ENCODE measurements around the gene MYO19. TPM values are rescaled to one million over a fixed set of nuclear protein-coding genes. Genes with fewer than 3 reads are reported as not detected.

MYO19 gene
- total RNA-seq, 1 experiment from 2014 or later: 144 TPM

GRCh38 chr17:36553459-36553858 lies 18.8 kb upstream of the MYO19 start:
- Mint-ChIP-seq H3K9me3 (no peaks in the 10 kb centered on the region), H3K4me1 (peaks cover 6 to 7% of the 10 kb centered on the region in 2 experiments; a peak in 3 of 4 replicates), H3K27me3 (ENCODE audit: low read depth) (no peaks in the 10 kb centered on the region), H3K27ac (no peak overlapping the region), H3K4me3 (no peak overlapping the region), H3K36me3 (ENCODE audit: insufficient read depth in 1 of 3, low read depth in 3 of 3) (peaks cover 15 to 37% (median 28%) of the 10 kb centered on the region in 3 experiments)
- Histone ChIP-seq H2AK5ac (ENCODE audit: insufficient read length, low read length) (no peak overlapping the region), H3K56ac (ENCODE audit: insufficient read length, low read depth, low read length) (no peak overlapping the region), H3K27ac (ENCODE audit: insufficient read length, low read depth, low read length) (no peak overlapping the region), H4K91ac (ENCODE audit: insufficient read length, low read depth, low read length) (no peak overlapping the region), H3K79me1 (ENCODE audit: insufficient read depth, low read depth, low read length, poor library complexity, severe bottlenecking) (peaks cover 2% of the 10 kb centered on the region), H3K23me2 (ENCODE audit: insufficient read length, low read depth, low read length, poor library complexity, severe bottlenecking) (no peaks in the 10 kb centered on the region), H3K23ac (ENCODE audit: insufficient read length, low read depth, low read length) (no peak overlapping the region), H2AFZ (ENCODE audit: low read length) (no peak overlapping the region), H2BK5ac (ENCODE audit: insufficient read length, low read length) (no peak overlapping the region), H2BK12ac (ENCODE audit: insufficient read length, low read depth, low read length) (no peak overlapping the region), H3K79me2 (ENCODE audit: insufficient read depth, low read length) (peaks cover 3% of the 10 kb centered on the region; the same call in 1 of the 2 replicates), H4K20me1 (ENCODE audit: control insufficient read depth, insufficient read depth, insufficient read length) (no peaks in the 10 kb centered on the region), H3K14ac (ENCODE audit: insufficient read depth, low read length) (no peak overlapping the region), H3K27me3 (ENCODE audit: insufficient read depth, low read length) (no peaks in the 10 kb centered on the region), H2BK120ac (ENCODE audit: low read depth, low read length, poor library complexity, severe bottlenecking) (no peak overlapping the region), H3K4me2 (ENCODE audit: insufficient read depth, insufficient read length, low read length) (no peak overlapping the region), H4K5ac (ENCODE audit: insufficient read length, low read depth, low read length) (no peak overlapping the region), H2BK15ac (ENCODE audit: low read depth, low read length) (no peak overlapping the region), H3K9me3 (ENCODE audit: control insufficient read depth, low read depth, low read length) (no peaks in the 10 kb centered on the region), H3K18ac (ENCODE audit: insufficient read length, low read depth, low read length) (no peak overlapping the region), H3K9ac (ENCODE audit: extremely low read depth, insufficient read length, low read length) (no peak overlapping the region), H2BK20ac (ENCODE audit: low read depth, low read length, poor library complexity, severe bottlenecking) (no peak overlapping the region), H3T11ph (ENCODE audit: low read length) (no peak overlapping the region), H3K4me1 (ENCODE audit: insufficient read depth, low read length) (no peaks in the 10 kb centered on the region), H4K8ac (replicated peaks; ENCODE audit: insufficient read length, low read depth, low read length) (no peak overlapping the region), H3K4ac (ENCODE audit: low read depth, low read length) (no peak overlapping the region)
- TF ChIP-seq CTCF (conservative IDR thresholded peaks at IDR 0.05): no peak
- WGBS (ENCODE audit: extremely low coverage, insufficient read length, low lambda C conversion rate): no CpG with 5 or more reads among the region's 3 CpGs
- DNase-seq: no peak
